A673 (cell line): ENCODE measurements around the gene JAKMIP1. TPM values are rescaled to one million over a fixed set of nuclear protein-coding genes. Genes with fewer than 3 reads are reported as not detected.

ENCODE experiments used
- BruUV-seq: library from RNA; stranded (reverse); fragments of 400-500 nt; replicated peaks from 2 replicates; lab custom pipeline; 2021; lab: Mats Ljungman, UMichigan
- CTCF ChIA-PET: fragments of 300-600 bp; sonication (Branson Sonifier 250); formaldehyde crosslinking; loops from one replicate; lab custom pipeline; 2022; ENCODE audit warnings: antibody characterized with exemption; lab: Charles Lee
- POLR2A ChIA-PET: fragments of 300-600 bp; sonication (Branson Sonifier 250); formaldehyde crosslinking; loops from one replicate; lab custom pipeline; 2022; ENCODE audit warnings: antibody characterized with exemption; ENCODE audit not compliant: low non-redundant PET; lab: Charles Lee
- DNase-seq: peaks from one replicate; pipeline ENCODE4 v3.0.0-alpha.2; 2015; ENCODE audit warnings: low spot score
- H3K27ac ChIP-seq: fragments of 200-600 bp; sonication (generic); 2 replicates; pipeline ENCODE4 v1.5.1; 2016; ENCODE audit warnings: mixed run types, low read depth, mild to moderate bottlenecking, mixed read lengths, antibody characterized with exemption, low read length; ENCODE audit not compliant: poor library complexity, severe bottlenecking
- H3K27me3 ChIP-seq: fragments of 200-600 bp; sonication (generic); replicated peaks from 2 replicates; pipeline ENCODE4 v1.6.1; 2017; ENCODE audit warnings: mixed run types, low read depth, mild to moderate bottlenecking, mixed read lengths, antibody characterized with exemption, low read length; ENCODE audit not compliant: insufficient read depth, poor library complexity
- H3K36me3 ChIP-seq: fragments of 200-600 bp; sonication (generic); 2 replicates; pipeline ENCODE4 v1.6.1; 2016; ENCODE audit warnings: mixed run types, mild to moderate bottlenecking, mixed read lengths, antibody characterized with exemption, low read length; ENCODE audit not compliant: insufficient read depth, poor library complexity, severe bottlenecking
- H3K4me1 ChIP-seq: fragments of 200-600 bp; sonication (generic); 2 replicates; pipeline ENCODE4 v1.6.1; 2017; ENCODE audit warnings: mixed run types, mild to moderate bottlenecking, mixed read lengths, antibody characterized with exemption, low read length; ENCODE audit not compliant: insufficient read depth, poor library complexity, severe bottlenecking
- H3K4me3 ChIP-seq: fragments of 200-600 bp; sonication (generic); 2 replicates; pipeline ENCODE4 v1.5.1; 2016; ENCODE audit warnings: low read depth, mixed run types, mild to moderate bottlenecking, mixed read lengths, low read length; ENCODE audit not compliant: poor library complexity, severe bottlenecking
- H3K9me3 ChIP-seq: fragments of 200-600 bp; sonication (generic); 2 replicates; pipeline ENCODE4 v1.6.1; 2016; ENCODE audit warnings: mixed run types, low read depth, mild to moderate bottlenecking, mixed read lengths, antibody characterized with exemption, low read length; ENCODE audit not compliant: poor library complexity, severe bottlenecking
- EZH2 ChIP-seq: fragments of 200-600 bp; sonication (generic); IDR thresholded peaks from 2 replicates; pipeline ENCODE4 v1.6.1; 2017; ENCODE audit warnings: borderline replicate concordance, low read depth, mild to moderate bottlenecking, mixed read lengths, antibody characterized with exemption, low read length; ENCODE audit not compliant: poor library complexity, severe bottlenecking
- intact Hi-C: fragments of 100-400 bp; cut with micrococcal nuclease; formaldehyde crosslinking; loops from one replicate; pipeline ENCODE4 v1.10.0; 2022; ENCODE audit not compliant: unreplicated experiment
- total RNA-seq: library from RNA; stranded (reverse); gene quantifications from 2 replicates; pipeline ENCODE4 v1.2.3, GENCODE V29; 2021
- TF ChIP-seq, protein P1 (sequence below): fragments of 300-800, 200-600 bp; sonication (generic); conservative IDR thresholded peaks from 2 replicates; pipeline ENCODE4 v1.5.1; 2017; ENCODE audit warnings: low read depth, mild to moderate bottlenecking, antibody characterized with exemption, low read length, moderate library complexity, mixed read lengths

Gene JAKMIP1
- total RNA-seq, 1 experiment from 2014 or later: not detected

DNA sequence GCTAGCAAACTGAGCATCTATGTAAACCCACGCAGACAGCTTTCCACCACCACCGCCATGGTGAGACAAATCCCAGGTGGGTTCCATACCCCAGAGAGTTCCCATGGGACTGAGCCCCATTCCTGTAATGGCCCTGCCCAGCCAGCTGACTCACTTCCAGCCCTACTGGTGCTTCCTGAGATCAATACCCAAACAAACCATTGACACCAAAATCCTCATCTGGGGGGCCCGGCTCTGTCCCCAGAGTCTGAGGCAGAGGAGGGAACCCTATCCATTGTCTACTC lies 30.1 kb upstream of the JAKMIP1 start:
- no peak overlapping the region for H3K27ac ChIP-seq
- H3K4me3 ChIP-seq: no peak overlapping the region
- no peaks in the 10 kb centered on the region for H3K4me1 ChIP-seq
- H3K9me3 ChIP-seq: no peaks in the 10 kb centered on the region
- BruUV-seq: no TSS peak
- TF ChIP-seq, protein P1, sequence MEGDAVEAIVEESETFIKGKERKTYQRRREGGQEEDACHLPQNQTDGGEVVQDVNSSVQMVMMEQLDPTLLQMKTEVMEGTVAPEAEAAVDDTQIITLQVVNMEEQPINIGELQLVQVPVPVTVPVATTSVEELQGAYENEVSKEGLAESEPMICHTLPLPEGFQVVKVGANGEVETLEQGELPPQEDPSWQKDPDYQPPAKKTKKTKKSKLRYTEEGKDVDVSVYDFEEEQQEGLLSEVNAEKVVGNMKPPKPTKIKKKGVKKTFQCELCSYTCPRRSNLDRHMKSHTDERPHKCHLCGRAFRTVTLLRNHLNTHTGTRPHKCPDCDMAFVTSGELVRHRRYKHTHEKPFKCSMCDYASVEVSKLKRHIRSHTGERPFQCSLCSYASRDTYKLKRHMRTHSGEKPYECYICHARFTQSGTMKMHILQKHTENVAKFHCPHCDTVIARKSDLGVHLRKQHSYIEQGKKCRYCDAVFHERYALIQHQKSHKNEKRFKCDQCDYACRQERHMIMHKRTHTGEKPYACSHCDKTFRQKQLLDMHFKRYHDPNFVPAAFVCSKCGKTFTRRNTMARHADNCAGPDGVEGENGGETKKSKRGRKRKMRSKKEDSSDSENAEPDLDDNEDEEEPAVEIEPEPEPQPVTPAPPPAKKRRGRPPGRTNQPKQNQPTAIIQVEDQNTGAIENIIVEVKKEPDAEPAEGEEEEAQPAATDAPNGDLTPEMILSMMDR: no peak
- no peak for TF ChIP-seq EZH2
- peaks cover 7% of the 10 kb centered on the region for H3K27me3 ChIP-seq
- H3K36me3 ChIP-seq: no peaks in the 10 kb centered on the region
- CTCF ChIA-PET: no interaction called here
- intact Hi-C loops: no loop called here
- DNase-seq: no peak
- POLR2A ChIA-PET: no interaction called here

DNA sequence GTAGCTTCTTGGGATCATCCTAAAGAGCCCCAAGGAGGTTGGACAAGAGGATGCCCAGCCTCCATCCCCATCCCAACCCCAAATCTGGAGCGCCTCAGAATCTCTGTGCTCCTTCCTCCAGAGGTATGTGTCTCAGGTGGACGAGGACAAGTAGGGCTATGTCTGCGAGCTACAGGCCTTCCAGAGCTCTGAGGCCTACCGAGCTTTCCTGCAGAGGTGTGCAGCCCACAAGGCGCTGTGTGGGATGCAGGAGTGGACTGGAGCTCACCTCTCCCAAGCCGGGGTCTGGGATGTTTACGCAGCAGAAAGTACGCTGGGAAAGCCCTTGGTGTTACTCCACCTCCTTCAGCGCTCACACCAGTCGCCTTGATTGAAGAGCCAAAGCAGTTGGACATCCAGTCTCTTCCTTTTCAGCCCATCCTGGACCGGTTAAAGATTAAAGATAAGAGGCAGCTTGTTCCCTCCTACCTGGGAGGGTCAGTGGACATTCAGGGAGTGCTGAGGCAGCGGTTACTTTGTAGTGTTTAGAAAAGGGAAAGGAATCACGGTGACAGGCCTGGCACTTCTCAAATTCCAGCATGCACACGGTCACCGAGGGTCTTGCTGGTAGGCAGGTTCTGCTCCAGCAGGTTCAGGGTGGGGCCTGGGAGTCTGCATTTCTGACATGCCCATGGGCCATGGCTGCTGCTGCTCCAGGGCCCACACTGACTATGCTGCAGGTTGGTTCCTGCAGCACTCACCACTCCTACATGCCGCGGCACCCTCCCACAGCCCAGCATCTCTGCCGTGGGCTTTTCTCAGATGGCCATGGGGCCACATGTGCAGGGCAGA lies 29.5 kb upstream of the JAKMIP1 start:
- CTCF ChIA-PET: no interaction called here
- POLR2A ChIA-PET: no interaction called here
- TF ChIP-seq EZH2: no peak
- TF ChIP-seq, protein P1: no peak
- no TSS peak for BruUV-seq
- no peaks in the 10 kb centered on the region for H3K4me1 ChIP-seq
- no peak overlapping the region for H3K4me3 ChIP-seq
- no peak overlapping the region for H3K27ac ChIP-seq
- H3K27me3 ChIP-seq: peaks cover 4% of the 10 kb centered on the region
- no peaks in the 10 kb centered on the region for H3K36me3 ChIP-seq
- H3K9me3 ChIP-seq: no peaks in the 10 kb centered on the region
- intact Hi-C loops: no loop called here
- no peak for DNase-seq

DNA sequence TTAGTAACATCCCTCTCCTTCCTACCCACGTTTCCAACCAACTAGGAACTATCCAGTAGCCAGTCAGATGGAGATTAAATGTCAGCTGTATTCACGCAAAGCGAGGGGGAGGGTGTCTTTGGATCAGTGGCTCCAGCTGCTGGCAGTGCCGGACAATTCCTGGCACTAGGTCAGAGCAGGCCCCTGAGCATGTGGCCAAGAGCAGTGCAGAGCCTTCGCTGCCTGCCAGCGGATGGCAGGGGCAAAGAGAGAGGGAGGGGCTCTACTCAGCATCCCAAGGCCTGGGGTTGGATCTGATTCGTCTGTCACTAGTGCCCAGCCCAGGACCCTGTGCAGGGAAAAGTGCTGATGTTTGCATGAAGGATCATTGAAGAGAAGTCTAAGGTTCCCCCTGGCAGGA lies 28.7 kb upstream of the JAKMIP1 start:
- Histone ChIP-seq H3K27ac (no peak overlapping the region), H3K4me3 (no peak overlapping the region), H3K36me3 (no peaks in the 10 kb centered on the region), H3K4me1 (no peaks in the 10 kb centered on the region), H3K27me3 (peaks cover 6% of the 10 kb centered on the region), H3K9me3 (no peaks in the 10 kb centered on the region)
- no TSS peak for BruUV-seq
- CTCF ChIA-PET: no interaction called here
- intact Hi-C loops: no loop called here
- TF ChIP-seq EZH2: no peak
- TF ChIP-seq, protein P1: no peak
- POLR2A ChIA-PET: no interaction called here
- DNase-seq: no peak
